Left cardiac atrium (tissue), 4 donors: ENCODE data around the gene PSMB9. TPM values are rescaled to one million over a fixed set of nuclear protein-coding genes. Genes with fewer than 3 reads are reported as not detected.
"Not testable (repeated sequence)": the region's sequence is repeated elsewhere in the genome, so short reads cannot be mapped to it uniquely, and the experiment has no call there.

Experiments used
- ATAC-seq, 2 donors: fragments of 200-7000 bp; cut with Tn5 transposase; one replicate each; pipeline ENCODE4 v1.9.1; 2020; ENCODE audit warnings: mild to moderate bottlenecking in 2 of 2, moderate library complexity in 2 of 2
- DNase-seq: peaks from one replicate; pipeline ENCODE4 v3.0.0-alpha.2; 2020
- intact Hi-C, 2 donors: fragments of 100-400 bp; cut with DNase I; formaldehyde crosslinking; loops; one replicate each; pipeline versions ENCODE4 v1.14.1 to v1.15.1; 2022 to 2023
- long read RNA-seq: library from polyadenylated mRNA; unstranded; transcript quantifications from one replicate; pipeline ENCODE4 v2.0.0, GENCODE V29; 2021
- total RNA-seq, 2 donors: library from RNA; stranded (reverse); fragmentation: NEBNext Ultra II Directional; extraction: Animal tissue kit (Norgen Biotek cat#: 25700); gene quantifications; one replicate each; pipeline ENCODE4 v1.2.1, GENCODE V29; 2021
- donor health status: DM: no; HTN: yes; CAD: no.
- donor health status: DM: no; HTN: yes; CAD: no; lungs with severe emphysema.
- donor health status: DM: yes; HTN: yes; CAD: no.
- donor health status: Dilated cardiomyopathy.

Gene PSMB9
- 10 to 100 TPM; 18.6 to 25.9 TPM for total RNA-seq
- long read RNA-seq, transcript PSMB9-207 (6 exons, 782 nt) = major isoform, 6 of 8 reads
- long read RNA-seq, partial matches to known transcripts = 0 of 8 reads
- long read RNA-seq, other reads (novel, unspliced or antisense) = 2 of 8 reads

- DNase-seq (peak; percentile 97), ATAC-seq (peak; percentile 95)
- intact Hi-C loops = no loop called here
Measured at GRCh38 chr6:32853541-32854375, at the start of gene PSMB9, which contains the start of gene TAP1. Gene PSMB9, plus strand, starts transcription at chr6:32854192. Its CDS starts 38 bp downstream, at chr6:32854230. Gene TAP1, minus strand, starts transcription at chr6:32853704. Its CDS starts 68 bp downstream, at chr6:32853636.

- ATAC-seq, intact Hi-C loops, DNase-seq: not testable (repeated sequence)
Measured at GRCh38 chr6:32805404-32805803, 48.6 kb upstream of the PSMB9 start.

DNA sequence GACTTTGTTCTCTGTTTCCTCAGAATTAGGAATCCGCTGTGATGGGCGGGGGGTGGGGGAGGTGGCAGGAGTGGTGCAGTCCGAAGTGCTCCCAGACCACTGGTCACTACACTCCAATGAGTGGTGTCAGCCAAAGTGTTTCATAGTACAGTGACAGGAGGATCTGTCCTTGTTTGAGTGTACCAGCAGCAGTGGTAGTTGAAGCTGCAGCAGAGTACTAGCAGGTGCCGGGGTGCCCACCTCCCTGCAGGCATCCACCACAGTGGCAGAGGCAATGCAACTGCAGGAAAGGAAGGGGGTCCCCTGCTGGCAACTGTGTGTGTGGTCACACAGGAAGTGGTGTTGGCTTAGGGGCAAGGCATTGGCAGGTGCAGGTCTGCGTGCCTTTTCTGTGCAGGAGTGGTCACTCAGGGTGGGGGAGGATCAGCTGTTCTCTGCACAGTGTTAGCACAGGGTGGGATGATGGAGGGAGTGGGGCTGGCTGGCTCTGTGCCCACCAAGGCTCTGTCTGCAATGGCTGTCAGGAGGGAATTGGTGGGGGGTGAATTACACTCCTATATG is 46.9 kb upstream of the PSMB9 start:
- no peak for ATAC-seq
- intact Hi-C loops = no loop called here
- no peak for DNase-seq

DNA sequence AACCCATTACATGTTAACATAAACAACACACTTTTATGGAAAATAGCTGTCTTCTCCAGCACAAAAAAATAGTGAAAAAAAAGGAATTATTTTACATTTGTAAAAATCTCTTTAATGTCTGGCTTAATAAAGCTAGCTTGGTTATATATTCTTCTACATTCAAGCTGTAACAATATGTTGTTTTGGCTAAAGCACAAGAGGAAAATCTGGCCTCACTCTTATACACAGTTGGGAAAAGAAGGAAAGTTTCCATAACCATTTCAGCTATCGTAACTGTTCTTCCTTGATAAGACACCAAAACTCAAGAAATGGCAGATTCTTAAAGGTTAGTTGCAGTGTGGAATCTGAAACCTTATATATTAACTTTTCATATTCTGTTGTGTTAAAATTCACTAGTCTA is 44.8 kb upstream of the PSMB9 start:
- ATAC-seq (no peak), DNase-seq (no peak)
- intact Hi-C loops = no loop called here

DNA sequence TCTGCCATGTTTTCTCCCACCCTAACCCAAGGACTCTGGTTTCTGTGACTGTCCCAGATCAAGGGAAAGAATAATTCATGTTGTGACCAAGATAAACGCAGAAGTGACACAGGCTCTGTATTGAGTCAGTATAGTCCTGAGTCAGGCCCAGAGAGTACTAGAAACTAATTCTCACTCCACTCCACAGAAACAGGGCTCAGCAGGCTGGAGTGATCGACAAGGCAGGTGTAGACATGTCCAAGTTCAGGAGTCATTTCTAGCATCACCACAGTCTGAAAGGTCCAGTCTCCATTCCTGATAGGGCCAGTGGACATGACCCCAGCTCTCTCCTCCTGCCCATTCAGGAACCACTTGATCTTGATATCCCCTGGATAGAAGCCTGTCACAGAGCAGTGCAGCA is 39.8 kb upstream of the PSMB9 start:
- DNase-seq (no peak), ATAC-seq (no peak)
- intact Hi-C loops = no loop called here

- ATAC-seq (peak in 1 of 2 donors; percentile 53), DNase-seq (no peak)
- intact Hi-C loops = no loop called here
Measured at GRCh38 chr6:32815115-32815514, 38.9 kb upstream of the PSMB9 start.

- DNase-seq = no peak
- intact Hi-C loops = no loop called here
- no peak for ATAC-seq
Measured at GRCh38 chr6:32815996-32816395, 38.0 kb upstream of the PSMB9 start.

DNA sequence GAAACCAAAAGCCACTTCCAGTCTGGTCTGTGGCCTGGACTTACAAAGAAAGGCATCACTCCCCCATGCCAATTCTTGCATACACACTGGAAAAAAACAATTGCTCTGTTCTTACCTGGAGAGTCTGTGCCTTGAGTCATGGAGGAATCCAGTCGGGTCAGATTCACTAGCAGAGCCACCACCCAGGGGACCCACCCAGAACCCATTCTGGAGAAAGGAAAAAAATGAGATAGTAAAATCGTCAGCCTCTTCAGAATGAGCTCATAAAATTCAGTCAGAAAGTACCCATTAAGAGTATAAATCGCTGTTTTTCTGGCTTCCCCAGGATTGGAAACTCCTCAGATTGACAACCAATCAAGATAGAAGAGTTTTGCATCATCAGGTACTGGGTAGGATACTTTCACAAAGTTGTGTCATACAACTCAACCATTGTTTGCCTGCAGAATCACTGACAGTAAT is 37.2 kb upstream of the PSMB9 start, which contains the start of gene HLA-DOB:
TSS of gene HLA-DOB (minus strand) at position 257 of the 459 bp plus-strand sequence. CDS start at position 206, 51 bp downstream.
- intact Hi-C loops = no loop called here
- DNase-seq (no peak), ATAC-seq (peak in 1 of 2 donors; percentile 31)

GRCh38 chr6:32818867-32819266 is 35.1 kb upstream of the PSMB9 start:
- no peak for ATAC-seq
- intact Hi-C loops = no loop called here
- no peak for DNase-seq

DNA sequence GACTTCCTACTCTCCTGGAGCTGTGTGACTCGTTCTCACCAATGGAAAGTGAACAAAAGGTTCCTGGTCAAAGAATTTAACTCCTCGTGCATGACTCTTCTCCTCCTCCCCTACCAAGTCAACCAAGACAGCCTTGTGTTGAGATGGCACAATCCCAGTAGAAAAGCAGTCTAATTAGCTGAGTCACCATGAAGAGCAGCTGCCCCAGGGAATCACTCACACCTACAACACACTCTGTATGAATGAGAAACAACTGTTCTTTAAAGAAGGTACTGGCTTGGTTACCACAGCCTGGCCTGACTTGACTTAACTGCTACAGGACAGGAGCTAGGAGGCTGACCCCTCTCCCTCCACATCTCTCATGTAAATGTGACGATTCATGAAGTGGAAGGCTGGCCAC is 34.3 kb upstream of the PSMB9 start:
- intact Hi-C loops = no loop called here
- DNase-seq = no peak
- no peak for ATAC-seq

DNA sequence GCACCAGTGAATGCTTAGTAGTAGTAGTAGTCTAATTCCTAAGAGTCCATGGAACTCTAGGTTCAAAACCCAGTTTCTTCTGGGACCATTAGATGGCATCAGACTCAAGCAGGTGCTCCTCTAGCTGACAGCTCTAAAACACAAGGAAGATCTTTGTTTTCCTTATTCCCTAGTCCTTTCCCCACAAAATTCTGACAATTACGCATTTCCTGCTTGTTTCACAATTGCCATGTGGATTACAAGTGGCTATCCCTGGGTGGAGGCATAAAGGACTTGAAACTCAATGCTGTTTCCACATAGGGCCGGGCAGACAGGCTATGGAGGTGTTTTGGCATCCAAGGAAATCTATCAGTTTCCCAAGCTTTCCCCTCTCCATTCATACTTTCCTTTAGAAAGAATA is 28.0 kb upstream of the PSMB9 start:
- intact Hi-C loops = loop anchor here in 1 of 2 donors (5.0 kb wide), 1 partner anchor 41 kb away; no protein-coding TSS in a partner anchor
- DNase-seq (no peak), ATAC-seq (peak; percentile 75 to 76)

DNA sequence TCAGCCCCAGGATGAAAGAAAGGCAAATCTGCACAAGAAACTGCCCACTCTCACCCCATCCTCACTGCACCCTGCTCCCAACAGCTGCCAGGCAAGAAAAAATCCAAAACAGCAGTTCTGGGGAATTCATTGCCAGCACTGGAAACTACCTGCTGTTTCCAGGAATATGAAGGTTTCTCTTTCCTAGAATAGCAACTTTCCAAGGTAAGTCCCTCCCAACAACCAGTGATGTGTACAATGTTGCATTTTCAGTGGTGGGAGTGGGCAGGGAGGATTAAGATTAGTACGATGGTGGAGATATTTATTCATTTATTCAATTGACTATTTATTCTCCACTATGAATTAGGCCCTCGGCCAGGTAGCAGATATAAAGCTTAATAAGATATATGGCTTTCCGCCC is 27.0 kb upstream of the PSMB9 start:
- ATAC-seq = no peak
- intact Hi-C loops = loop anchor here in 1 of 2 donors (5.0 kb wide), 1 partner anchor 40 kb away; no protein-coding TSS in a partner anchor
- DNase-seq = no peak

DNA sequence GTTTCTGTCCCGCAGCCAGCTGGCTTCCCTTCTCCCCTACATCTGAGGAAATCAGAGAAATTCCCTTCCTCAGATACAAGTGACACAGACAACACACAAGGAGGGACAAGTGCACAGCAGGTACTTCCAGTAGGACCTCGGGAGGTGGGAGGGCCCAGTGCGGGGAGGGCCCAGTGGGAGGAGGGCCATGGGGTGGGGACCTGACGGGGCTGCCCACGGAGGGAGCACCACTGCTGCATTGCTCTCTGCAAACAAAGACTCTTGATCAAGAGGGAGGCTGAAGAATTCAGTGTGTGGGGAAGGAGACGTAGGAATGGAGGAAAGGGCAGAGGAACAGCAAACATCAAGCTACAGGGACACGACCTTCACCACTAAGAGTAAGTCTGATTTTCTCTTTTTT is 24.5 kb upstream of the PSMB9 start:
- DNase-seq = no peak
- intact Hi-C loops = loop anchor here in 1 of 2 donors (5.0 kb wide), 1 partner anchor 38 kb away; no protein-coding TSS in a partner anchor
- no peak for ATAC-seq

GRCh38 chr6:32830017-32830416 is 24.0 kb upstream of the PSMB9 start:
- intact Hi-C loops = no loop called here
- no peak for ATAC-seq
- no peak for DNase-seq

DNA sequence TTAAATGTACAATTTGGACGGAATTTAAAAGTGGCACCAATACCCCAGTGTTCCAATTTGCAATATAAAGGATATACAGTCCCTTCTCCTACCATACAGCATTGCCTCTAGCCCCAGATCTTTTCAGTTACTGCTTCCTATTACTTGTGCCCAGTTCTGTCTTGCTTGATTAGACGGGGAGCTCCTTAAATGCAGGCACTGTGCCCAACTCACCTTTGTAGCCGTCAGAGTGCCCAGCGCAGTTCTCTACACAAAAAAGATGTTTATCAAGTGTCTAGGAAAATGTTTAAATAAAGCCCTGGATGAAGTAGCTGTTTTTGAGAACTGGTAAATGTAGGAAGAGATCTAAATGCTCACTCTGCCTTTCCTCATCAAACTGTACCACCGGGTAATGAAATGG is 23.1 kb upstream of the PSMB9 start:
- intact Hi-C loops = no loop called here
- ATAC-seq = no peak
- no peak for DNase-seq

DNA sequence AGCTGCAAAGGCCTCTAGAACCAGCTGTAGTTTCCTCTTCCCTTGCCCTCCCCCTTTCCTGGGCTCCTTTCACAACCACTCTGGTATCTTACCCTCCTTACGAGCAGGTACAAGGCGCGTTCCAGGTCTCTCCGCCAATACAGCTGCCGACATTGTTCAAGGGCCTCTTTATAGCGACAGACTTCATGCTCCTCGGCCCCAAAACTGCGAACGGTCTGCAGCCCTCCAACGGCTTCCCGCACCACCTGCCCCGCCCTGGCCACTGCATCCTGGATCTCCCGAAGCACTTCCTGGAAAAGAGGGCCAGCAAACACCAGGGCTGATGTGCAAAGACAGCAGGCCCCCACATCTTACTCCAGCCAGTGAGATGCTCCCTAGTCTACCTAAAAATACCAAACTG is 21.5 kb upstream of the PSMB9 start:
- no peak for ATAC-seq
- intact Hi-C loops = no loop called here
- DNase-seq = no peak

DNA sequence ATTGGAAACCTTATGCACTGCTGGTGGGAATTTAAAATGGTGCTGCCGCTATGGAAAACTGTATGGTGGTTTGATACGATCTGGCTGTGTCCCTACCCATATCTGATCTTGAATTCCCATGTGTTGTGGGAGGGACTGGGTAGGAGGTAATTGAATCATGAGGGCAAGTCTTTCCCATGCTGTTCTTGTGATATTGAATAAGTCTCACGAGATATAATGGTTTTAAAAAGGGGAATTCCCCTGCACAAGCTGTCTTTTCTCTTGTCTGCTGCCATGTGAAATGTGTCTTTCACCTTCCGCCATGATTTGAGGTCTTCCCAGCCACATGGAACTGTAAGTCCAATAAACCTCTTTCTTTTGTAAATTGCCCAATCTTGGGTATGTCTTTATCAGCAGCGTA is 20.3 kb upstream of the PSMB9 start:
- no peak for DNase-seq
- intact Hi-C loops = no loop called here
- ATAC-seq = no peak

- intact Hi-C loops = no loop called here
- ATAC-seq (no peak), DNase-seq (no peak)
Measured at GRCh38 chr6:32835167-32835893, 18.7 kb upstream of the PSMB9 start.

DNA sequence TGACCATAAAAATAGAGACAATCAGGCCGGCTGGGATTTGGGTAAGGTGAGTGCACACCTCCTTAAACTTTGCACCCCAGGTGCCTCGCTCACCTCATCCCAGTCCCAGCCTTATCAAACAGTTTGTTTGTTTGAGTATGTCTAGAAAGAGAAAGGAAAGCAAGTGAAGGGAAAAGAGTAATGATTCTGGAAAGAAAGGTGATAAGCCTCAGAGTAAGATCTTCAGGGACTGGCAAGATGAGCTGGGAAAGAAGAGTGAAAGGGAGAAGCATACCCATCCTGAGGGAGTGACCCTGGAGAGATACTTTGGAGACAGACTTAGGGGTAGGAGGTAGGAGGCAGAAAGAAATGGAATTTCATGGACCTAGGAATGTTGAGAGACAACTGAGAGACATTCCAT is 17.1 kb upstream of the PSMB9 start:
- intact Hi-C loops = no loop called here
- no peak for ATAC-seq
- no peak for DNase-seq
